Measurements from ENCODE around the gene MPZL2.

DNA sequence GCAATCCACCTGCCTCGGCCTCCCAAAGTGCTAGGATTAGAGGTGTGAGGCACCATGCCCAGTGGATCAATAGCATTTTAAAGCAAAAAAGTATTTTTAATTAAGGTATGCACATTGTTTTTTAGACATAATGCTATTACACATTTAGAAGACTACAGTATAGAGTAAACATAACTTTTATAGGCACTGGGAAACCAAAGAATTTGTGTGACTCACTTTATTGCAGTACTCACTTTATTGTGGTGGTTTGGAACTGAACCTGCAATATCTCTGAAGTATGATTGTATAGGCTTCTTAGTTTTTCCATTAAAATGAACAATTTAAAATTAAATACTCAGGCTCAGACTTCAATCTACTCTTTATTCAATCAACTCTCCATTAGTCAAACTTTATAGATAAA lies 22.9 kb upstream of the MPZL2 start:
- TF ChIP-seq, protein P1, sequence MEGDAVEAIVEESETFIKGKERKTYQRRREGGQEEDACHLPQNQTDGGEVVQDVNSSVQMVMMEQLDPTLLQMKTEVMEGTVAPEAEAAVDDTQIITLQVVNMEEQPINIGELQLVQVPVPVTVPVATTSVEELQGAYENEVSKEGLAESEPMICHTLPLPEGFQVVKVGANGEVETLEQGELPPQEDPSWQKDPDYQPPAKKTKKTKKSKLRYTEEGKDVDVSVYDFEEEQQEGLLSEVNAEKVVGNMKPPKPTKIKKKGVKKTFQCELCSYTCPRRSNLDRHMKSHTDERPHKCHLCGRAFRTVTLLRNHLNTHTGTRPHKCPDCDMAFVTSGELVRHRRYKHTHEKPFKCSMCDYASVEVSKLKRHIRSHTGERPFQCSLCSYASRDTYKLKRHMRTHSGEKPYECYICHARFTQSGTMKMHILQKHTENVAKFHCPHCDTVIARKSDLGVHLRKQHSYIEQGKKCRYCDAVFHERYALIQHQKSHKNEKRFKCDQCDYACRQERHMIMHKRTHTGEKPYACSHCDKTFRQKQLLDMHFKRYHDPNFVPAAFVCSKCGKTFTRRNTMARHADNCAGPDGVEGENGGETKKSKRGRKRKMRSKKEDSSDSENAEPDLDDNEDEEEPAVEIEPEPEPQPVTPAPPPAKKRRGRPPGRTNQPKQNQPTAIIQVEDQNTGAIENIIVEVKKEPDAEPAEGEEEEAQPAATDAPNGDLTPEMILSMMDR (IDR thresholded peaks at IDR 0.05): no peak
- TF ChIP-seq EP300 (IDR thresholded peaks at IDR 0.05; ENCODE audit: borderline replicate concordance in 1 of 2, low read depth in 1 of 2, low read length in 1 of 2) (no peak), POLR2AphosphoS5 (IDR thresholded peaks at IDR 0.05; ENCODE audit: low read depth, low read length) (no peak), SIN3A (IDR thresholded peaks at IDR 0.05; ENCODE audit: borderline replicate concordance, low read depth, low read length) (no peak), EZH2phosphoT487 (IDR thresholded peaks at IDR 0.05; ENCODE audit: borderline replicate concordance, low read depth) (no peak)
- TF ChIP-seq, protein P2, sequence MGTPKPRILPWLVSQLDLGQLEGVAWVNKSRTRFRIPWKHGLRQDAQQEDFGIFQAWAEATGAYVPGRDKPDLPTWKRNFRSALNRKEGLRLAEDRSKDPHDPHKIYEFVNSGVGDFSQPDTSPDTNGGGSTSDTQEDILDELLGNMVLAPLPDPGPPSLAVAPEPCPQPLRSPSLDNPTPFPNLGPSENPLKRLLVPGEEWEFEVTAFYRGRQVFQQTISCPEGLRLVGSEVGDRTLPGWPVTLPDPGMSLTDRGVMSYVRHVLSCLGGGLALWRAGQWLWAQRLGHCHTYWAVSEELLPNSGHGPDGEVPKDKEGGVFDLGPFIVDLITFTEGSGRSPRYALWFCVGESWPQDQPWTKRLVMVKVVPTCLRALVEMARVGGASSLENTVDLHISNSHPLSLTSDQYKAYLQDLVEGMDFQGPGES (IDR thresholded peaks at IDR 0.05; ENCODE audit: low read depth, low read length): no peak

Measured in SK-N-SH (cell line).